Suprapubic skin (tissue), 4 donors: ENCODE results near the gene RXRA. TPM values are rescaled to one million over a fixed set of nuclear protein-coding genes. Genes with fewer than 3 reads are reported as not detected.
"Not testable (repeated sequence)": the region's sequence is repeated elsewhere in the genome, so short reads cannot be mapped to it uniquely, and the experiment has no call there.

ENCODE experiments used
- DNase-seq, 2 donors: peaks; one replicate each; pipeline ENCODE4 v3.0.0-alpha.2; 2019; ENCODE audit warnings: low spot score in 2 of 2
- H3K27ac ChIP-seq: fragments of 200-600 bp; sonication (generic); one replicate; pipeline ENCODE4 v1.5.1; 2019
- H3K27me3 ChIP-seq: fragments of 200-600 bp; sonication (generic); one replicate; pipeline ENCODE4 v1.5.1; 2019
- H3K36me3 ChIP-seq: fragments of 200-600 bp; sonication (generic); one replicate; pipeline ENCODE4 v1.5.1; 2019
- H3K4me1 ChIP-seq: fragments of 200-600 bp; sonication (generic); one replicate; pipeline ENCODE4 v1.5.1; 2019
- H3K4me3 ChIP-seq: fragments of 200-600 bp; sonication (generic); one replicate; pipeline ENCODE4 v1.5.1; 2019; ENCODE audit warnings: mild to moderate bottlenecking
- H3K9me3 ChIP-seq: fragments of 200-600 bp; sonication (generic); one replicate; pipeline ENCODE4 v1.5.1; 2019
- CTCF ChIP-seq, 2 donors: fragments of 200-600 bp in 1 of 2; fragments of 450-650 bp in 1 of 2; sonication (generic) in 1 of 2; IDR thresholded peaks; one replicate each; pipeline ENCODE4 v1.5.1; 2016 to 2019; ENCODE audit warnings: antibody characterized with exemption in 2 of 2, mild to moderate bottlenecking in 1 of 2, moderate library complexity in 1 of 2
- EP300 ChIP-seq: sonication (generic); formaldehyde crosslinking; IDR thresholded peaks from one replicate; pipeline ENCODE4 v1.6.1; 2017; ENCODE audit warnings: antibody characterized with exemption
- POLR2A ChIP-seq, 2 donors: fragments of 450-650 bp; IDR thresholded peaks; one replicate each; pipeline ENCODE4 v1.6.1; 2017; ENCODE audit warnings: antibody characterized with exemption in 2 of 2, mild to moderate bottlenecking in 2 of 2, moderate library complexity in 2 of 2
- POLR2AphosphoS5 ChIP-seq, 3 donors: sonication (generic); formaldehyde crosslinking; IDR thresholded peaks; one replicate each; pipeline ENCODE4 v1.6.1; 2017; ENCODE audit warnings: antibody characterized with exemption in 3 of 3
- WGBS: methylation state at CpG from one replicate; pipeline ENCODE4 v1.1.5; 2018; 5-methylcytosine and 5-hydroxymethylcytosine counted together
- total RNA-seq, 4 donors: library from RNA; depleted of rRNA; stranded (reverse); fragments of >200 nt; gene quantifications; one replicate each; pipeline ENCODE4 v1.1.0, GENCODE V29; 2016

Gene RXRA
- total RNA-seq, 4 donors from 2014 or later = 165 to 240 (median 185) TPM

GRCh38 chr9:134303601-134304000 lies 22.7 kb upstream of the RXRA start:
- Histone ChIP-seq H3K4me3 (no peak overlapping the region), H3K36me3 (no peaks in the 10 kb centered on the region), H3K27ac (no peak overlapping the region), H3K27me3 (no peaks in the 10 kb centered on the region), H3K4me1 (peaks cover 7% of the 10 kb centered on the region), H3K9me3 (no peaks in the 10 kb centered on the region)
- TF ChIP-seq POLR2A (IDR thresholded peaks at IDR 0.05) = no peak
- no peak for TF ChIP-seq CTCF (IDR thresholded peaks at IDR 0.05)
- no peak for TF ChIP-seq POLR2AphosphoS5 (IDR thresholded peaks at IDR 0.05)
- no peak for TF ChIP-seq EP300
- peak in 1 of 2 donors; percentile 33 for DNase-seq
- WGBS = 97% methylated on average over 7 of the region's 7 CpGs

- DNase-seq = peak in 1 of 2 donors; percentile 56
- Histone ChIP-seq H3K4me1 (peaks cover 6% of the 10 kb centered on the region), H3K27me3 (no peaks in the 10 kb centered on the region), H3K9me3 (no peaks in the 10 kb centered on the region), H3K36me3 (no peaks in the 10 kb centered on the region), H3K4me3 (no peak overlapping the region), H3K27ac (no peak overlapping the region)
- TF ChIP-seq POLR2AphosphoS5 (IDR thresholded peaks at IDR 0.05) = no peak
- TF ChIP-seq EP300 = no peak
- TF ChIP-seq CTCF (IDR thresholded peaks at IDR 0.05) = no peak
- no peak for TF ChIP-seq POLR2A (IDR thresholded peaks at IDR 0.05)
- 94% methylated on average over 16 of the region's 16 CpGs for WGBS
These were observed 22.0 kb upstream of the RXRA start for GRCh38 chr9:134304261-134304660.

- no peak for TF ChIP-seq POLR2AphosphoS5 (IDR thresholded peaks at IDR 0.05)
- TF ChIP-seq CTCF (IDR thresholded peaks at IDR 0.05) = no peak
- no peak for TF ChIP-seq EP300
- no peak for TF ChIP-seq POLR2A (IDR thresholded peaks at IDR 0.05)
- no peak overlapping the region for H3K27ac ChIP-seq
- WGBS = 85% methylated on average over 11 of the region's 11 CpGs
These were observed 21.6 kb upstream of the RXRA start for GRCh38 chr9:134304690-134305089.

GRCh38 chr9:134305533-134305932 lies 20.7 kb upstream of the RXRA start:
- WGBS = 96% methylated on average over 1 of the region's 1 CpG
- H3K4me3 ChIP-seq = no peak overlapping the region
- H3K9me3 ChIP-seq = no peaks in the 10 kb centered on the region
- TF ChIP-seq EP300 (no peak), POLR2AphosphoS5 (IDR thresholded peaks at IDR 0.05) (no peak)
- no peak for DNase-seq
- no peak overlapping the region for H3K27ac ChIP-seq
- no peaks in the 10 kb centered on the region for H3K27me3 ChIP-seq
- no peaks in the 10 kb centered on the region for H3K36me3 ChIP-seq
- H3K4me1 ChIP-seq = no peaks in the 10 kb centered on the region

More at GRCh38 chr9:134304690-134305089, 21.6 kb upstream of the RXRA start:
- Histone ChIP-seq H3K36me3 (no peaks in the 10 kb centered on the region), H3K4me3 (no peak overlapping the region), H3K9me3 (no peaks in the 10 kb centered on the region), H3K4me1 (peaks cover 3% of the 10 kb centered on the region), H3K27me3 (no peaks in the 10 kb centered on the region)
- no peak for DNase-seq

GRCh38 chr9:134306042-134306441 lies 20.2 kb upstream of the RXRA start:
- H3K36me3 ChIP-seq, H3K4me1 ChIP-seq, H3K27ac ChIP-seq, H3K27me3 ChIP-seq, DNase-seq, H3K4me3 ChIP-seq, H3K9me3 ChIP-seq: not testable (repeated sequence)

GRCh38 chr9:134306636-134307600 lies 19.3 kb upstream of the RXRA start:
- Histone ChIP-seq H3K4me1 (no peaks in the 10 kb centered on the region), H3K9me3 (no peaks in the 10 kb centered on the region), H3K4me3 (no peak overlapping the region), H3K27ac (no peak overlapping the region), H3K36me3 (no peaks in the 10 kb centered on the region), H3K27me3 (no peaks in the 10 kb centered on the region)
- TF ChIP-seq CTCF (IDR thresholded peaks at IDR 0.05) = no peak
- TF ChIP-seq EP300 = no peak
- no peak for TF ChIP-seq POLR2A (IDR thresholded peaks at IDR 0.05)
- TF ChIP-seq POLR2AphosphoS5 (IDR thresholded peaks at IDR 0.05) = no peak
- 90% methylated on average over 6 of the region's 15 CpGs for WGBS
- DNase-seq = peak in 1 of 2 donors; percentile 50
